HuH-7 (cell line): Measurements from ENCODE around the gene ADAP1.
"Not testable (repeated sequence)": the region's sequence is repeated elsewhere in the genome, so short reads cannot be mapped to it uniquely, and the experiment has no call there.

Experiments used
- DNase-seq: peaks from one replicate; pipeline ENCODE4 v3.0.0; 2011; ENCODE audit warnings: low spot score

ADAP1 gene, protein sequence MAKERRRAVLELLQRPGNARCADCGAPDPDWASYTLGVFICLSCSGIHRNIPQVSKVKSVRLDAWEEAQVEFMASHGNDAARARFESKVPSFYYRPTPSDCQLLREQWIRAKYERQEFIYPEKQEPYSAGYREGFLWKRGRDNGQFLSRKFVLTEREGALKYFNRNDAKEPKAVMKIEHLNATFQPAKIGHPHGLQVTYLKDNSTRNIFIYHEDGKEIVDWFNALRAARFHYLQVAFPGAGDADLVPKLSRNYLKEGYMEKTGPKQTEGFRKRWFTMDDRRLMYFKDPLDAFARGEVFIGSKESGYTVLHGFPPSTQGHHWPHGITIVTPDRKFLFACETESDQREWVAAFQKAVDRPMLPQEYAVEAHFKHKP

DNA sequence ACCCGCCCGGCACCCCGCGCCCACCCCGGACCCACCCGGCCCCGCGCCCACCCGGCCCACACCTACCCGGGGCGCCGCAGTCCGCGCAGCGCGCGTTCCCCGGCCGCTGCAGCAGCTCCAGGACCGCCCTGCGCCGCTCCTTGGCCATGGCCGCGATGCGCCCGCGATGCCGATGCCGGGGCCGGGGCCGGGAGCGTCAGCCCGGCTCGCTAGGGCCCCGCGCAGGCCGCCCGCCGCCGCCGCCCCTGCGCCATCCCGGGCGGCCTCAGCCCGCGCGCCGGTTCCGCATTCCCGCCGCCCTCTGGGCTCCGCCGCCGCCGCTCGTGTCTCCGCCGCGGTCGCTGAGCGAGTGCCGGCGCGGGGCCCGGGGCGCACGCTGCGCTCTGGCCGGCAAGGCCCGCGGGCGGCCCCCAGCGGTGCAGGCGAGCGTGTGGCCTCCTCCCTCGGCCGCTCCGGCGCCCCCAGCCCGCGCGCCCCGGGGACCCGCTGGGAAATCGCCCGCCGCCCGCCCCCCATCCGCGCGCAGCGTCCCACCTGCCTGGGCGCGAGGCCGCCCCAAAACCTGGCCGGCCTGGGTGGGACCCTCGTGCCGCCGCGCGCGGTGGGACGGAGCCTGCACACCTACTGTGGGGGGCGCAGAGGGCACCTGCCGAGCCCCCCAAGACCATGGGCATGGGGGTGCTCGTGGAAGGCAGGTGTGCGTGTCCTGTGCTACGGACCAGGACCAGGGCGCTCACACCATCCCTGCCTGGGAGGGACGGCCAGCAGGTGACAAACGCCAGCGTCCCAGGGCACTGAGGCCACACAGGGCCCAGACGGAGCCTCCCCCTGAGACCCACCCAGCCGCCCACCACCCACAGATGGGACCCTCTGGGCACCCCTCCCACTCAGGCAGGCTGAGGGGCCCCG is at the start of gene ADAP1:
Gene ADAP1, minus strand, starts transcription at position 351 of the 909 bp plus-strand sequence. Its CDS starts 203 bp downstream, at position 148.
- DNase-seq: peak; percentile 77

DNA sequence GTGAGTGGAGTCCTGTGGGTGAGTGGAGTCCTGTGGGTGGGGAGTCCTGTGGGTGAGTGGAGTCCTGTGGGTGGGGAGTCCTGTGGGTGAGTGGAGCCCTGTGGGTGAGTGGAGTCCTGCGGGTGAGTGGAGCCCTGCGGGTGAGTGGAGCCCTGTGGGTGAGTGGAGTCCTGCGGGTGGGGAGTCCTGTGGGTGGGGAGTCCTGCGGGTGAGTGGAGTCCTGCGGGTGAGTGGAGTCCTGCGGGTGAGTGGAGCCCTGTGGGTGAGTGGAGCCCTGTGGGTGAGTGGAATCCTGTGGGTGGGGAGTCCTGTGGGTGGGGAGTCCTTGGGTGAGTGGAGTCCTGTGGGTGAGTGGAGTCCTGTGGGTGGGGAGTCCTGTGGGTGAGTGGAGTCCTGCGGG is 48.0 kb upstream of the ADAP1 start:
- DNase-seq: not testable (repeated sequence)

DNA sequence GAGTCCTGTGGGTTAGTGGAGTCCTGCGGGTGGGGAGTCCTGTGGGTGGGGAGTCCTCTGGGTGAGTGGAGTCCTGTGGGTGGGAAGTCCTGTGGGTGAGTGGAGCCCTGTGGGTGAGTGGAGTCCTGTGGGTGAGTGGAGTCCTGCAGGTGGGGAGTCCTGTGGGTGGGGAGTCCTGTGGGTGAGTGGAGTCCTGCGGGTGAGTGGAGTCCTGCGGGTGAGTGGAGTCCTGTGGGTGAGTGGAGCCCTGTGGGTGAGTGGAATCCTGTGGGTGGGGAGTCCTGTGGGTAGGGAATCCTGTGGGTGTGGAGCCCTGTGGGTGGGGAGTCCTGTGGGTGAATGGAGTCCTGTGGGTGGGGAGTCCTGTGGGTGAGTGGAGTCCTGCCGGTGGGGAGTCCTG is 47.5 kb upstream of the ADAP1 start:
- DNase-seq: not testable (repeated sequence)

DNA sequence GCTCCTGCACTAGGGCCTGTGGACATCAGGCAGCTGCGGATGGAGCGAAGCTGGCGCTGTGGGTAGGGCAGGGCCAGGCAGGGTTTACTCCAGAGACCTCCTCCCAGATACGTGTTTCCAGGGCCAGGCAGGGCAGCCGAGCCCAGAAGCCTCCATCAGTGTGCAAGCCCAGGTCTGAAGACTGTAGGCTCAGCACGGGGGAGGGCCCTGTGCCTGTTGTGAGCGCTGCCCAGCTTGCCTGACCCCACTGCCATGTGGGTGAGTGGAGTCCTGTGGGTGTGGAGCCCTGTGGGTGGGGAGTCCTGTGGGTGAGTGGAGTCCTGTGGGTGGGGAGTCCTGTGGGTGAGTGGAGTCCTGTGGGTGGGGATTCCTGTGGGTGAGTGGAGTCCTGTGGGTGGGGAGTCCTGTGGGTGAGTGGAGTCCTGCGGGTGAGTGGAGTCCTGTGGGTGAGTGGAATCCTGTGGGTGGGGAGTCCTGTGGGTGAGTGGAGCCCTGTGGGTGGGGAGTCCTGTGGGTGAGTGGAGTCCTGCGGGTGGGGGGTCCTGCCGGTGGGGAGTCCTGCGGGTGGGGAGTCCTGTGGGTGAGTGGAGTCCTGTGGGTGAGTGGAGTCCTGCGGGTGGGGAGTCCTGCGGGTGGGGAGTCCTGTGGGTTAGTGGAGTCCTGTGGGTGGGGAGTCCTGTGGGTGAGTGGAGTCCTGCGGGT is 46.7 kb upstream of the ADAP1 start:
- DNase-seq: peak; percentile 59

DNA sequence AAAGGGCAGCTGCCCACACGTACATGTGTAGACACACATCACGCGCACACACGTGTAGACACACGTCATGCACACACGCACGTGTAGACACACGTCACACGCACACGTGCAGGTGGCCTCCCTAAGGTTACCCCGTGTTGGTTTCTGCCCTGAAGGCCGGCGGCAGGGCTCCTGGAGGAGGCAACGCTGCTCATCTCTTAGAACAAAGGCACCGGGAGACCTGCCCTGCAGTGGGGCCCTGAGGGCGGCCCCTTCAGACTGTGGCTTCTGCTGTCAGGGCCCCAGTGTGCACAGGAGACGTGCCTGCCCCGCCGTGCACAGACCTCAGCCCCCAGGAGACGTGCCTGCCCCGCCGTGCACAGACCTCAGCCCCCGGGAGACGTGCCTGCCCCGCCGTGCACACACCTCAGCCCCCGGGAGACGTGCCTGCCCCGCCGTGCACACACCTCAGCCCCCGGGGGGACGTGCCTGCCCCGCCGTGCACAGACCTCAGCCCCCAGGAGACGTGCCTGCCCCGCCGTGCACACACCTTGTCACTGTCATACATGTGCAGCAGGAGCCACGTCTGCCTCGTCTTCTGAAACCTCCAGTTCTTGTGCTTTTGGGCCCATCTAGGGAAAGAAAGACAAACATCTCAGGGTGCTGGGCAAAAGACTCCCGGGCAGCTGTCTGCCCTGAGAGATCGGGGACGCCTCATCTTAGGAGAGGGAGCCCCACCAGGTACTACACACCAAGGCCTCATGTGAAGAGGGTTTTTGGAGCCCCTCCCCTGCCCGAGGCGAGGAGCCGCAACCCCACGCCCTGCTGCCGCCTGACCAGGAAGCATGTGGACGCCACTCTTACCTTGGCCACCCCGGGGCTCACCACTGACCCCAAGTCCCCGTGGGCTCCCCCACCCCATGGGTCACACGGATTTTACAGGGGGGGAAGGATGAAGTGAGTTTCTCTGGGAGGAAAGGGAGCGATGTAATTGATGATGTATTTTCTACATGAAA is 45.8 kb upstream of the ADAP1 start:
- DNase-seq: no peak

DNA sequence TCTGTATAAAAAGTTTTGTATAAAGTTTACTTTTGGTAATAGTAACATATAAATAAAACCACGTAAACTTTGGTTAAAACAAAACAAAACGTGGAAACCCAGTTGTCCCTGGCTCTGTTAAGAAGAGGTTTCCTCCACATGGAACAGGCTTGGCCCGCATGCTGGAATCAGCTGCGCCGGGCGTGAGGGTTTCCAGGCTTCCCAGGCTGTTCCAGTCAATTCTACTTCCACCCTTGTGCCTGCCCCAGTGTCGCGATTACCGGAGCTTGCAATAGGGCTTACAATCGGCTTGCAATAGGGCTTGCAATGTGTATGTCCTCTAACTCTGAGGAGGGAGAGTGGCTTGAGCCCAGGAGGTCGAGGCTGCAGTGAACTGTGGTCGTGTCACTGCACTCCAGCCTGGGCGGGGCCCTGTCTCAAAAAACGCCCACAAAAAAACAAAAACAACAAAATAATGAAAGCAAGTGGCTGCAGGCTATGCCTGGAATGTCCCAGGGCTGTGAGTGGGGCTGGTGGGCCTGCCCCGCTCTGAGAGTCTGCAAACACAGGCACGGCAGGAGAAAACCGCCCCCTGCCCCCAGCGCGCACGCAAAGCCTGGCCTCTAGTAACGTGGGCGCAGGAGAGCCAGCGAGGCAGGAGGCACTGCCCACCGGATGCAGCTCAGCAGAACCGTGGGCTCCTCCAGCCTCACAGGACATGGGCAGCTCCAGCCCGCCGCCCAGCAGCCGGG is 44.8 kb upstream of the ADAP1 start:
- no peak for DNase-seq

DNA sequence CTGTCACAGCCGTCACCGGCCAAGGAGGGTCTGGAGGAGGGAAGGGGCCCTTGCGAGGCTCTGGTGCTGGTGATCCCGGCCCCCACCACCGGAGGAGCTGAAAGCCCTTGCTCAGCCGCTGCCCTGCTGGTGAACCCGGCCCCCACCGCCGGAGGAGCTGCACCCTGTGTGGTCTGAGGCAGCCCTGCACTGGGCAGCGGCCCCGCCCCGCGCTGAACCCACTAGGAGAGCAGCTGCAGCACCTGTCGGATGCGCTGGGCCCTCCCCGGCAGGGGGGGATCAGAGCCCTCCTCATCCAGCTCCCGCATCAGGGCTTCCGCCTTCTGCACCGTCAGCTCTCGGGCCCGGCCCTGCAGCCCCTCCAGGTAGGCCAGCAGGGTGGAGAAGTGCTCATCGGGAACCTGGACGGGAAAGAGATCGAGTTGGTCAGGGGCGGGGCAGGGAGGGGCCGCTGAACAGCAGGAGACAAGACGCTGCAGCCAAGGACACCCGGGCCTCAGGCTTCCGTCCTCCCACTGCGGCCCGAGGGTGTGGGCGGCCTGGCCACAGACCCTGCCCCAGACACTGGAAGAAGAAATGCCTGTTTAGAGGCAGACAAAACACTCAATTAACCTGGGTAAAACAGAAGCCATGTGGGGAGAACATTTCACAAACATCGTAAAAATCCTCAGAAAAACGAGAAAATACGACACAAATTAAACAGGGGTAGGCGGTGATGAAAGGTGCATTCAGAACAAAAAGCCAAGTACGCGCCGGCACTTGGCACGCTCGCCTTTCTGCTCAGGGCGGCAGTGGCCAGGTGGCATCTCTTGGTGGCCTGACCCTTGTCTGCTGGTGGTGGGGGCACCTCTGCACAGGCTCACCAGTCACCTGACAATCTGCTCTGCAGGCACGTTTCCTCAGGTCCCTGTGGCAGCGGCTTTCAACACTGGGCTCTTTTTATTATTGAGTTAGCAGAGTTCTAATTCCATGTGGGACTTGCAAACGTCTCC is 43.2 kb upstream of the ADAP1 start:
- no peak for DNase-seq

DNA sequence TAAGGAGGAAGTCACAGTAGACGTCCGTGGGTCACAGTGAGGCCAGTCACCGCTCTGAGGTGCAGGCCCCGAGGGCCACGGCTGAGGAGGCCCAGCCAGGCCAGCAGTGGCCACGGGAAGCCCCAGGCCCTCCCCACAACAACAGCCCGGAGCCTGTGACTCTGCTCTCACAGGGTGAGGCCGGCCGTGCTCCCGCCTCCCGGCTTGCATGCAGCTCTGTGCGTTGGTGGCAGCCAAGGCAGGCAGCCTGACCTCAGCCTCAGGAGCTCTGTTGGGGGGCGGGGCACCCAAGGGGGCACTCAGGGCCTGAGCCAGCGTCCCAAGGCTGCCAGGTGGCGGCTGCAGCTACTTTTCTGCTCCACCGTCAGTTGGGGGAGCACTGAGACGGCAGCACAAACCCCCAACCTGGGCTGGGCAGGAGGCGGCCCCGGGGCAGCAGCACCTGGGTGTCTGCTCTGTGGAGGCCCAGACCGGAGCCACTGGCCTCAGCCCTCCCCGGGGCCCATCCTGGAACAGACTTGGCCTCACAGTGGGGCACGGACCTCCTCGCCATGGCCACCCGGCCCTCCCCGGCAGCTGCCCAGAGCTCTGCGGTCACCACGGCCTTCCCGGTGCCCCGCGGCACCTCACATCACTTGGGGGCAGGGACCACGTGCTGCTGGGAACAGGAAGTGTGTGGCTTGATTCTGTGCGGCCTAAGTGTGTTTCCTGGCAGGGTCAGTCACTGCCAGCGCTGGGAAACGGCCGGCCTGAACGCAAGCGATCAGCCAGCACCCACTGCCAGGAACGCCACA is 41.8 kb upstream of the ADAP1 start:
- DNase-seq: no peak

DNA sequence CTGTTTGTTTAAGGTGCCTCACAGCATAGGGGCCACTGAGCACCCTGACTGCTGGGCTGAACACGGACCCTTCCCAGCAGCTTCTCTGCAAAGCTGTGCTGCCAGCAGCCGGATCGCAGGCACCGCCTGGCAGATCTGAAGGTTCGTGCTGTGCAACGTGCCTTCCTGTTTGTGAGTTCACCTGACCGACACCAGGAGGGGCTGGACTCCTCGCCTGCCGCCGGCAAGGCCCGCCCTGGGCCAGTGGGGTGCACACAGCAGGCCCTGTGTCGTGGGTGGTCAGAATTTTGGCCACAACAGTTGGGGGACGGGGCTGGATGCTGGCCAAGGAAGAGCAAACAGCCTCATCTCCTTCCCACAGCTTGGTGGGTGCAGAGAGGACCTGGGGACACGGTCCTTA is 41.1 kb upstream of the ADAP1 start:
- no peak for DNase-seq

DNA sequence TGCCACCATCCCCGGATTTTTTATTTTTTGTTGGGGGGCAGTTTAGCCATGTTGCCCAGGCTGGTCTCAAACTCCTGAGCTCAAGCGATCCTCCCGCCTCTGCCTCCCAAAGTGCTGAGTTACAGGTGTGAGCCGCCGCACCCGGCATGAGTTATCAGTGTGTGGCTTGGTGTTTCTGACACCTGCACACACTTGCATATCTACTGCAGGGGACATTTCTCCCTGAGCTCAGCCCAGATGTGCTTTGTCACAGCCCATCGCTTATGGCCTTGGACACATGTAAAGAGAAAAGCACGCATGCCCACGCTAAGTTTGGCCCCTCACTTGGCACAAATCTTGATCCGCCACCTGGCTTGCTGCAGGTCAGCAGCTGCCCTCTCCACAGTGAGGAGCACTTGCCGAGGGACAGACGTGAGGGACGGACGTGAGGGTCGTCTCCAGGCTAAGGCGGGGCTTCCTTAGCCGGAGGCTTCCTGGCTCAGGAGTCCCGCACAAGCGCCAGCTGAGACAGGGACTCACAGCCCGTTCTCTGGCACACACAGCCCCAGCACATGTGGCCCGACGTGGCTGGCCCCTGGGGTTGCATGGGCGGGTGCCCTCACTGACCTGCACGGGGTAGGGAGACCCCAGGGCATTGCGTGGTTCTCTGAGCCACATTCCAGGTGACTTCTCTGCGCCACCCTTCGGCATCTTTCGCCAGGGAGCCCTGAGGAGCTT is 40.3 kb upstream of the ADAP1 start:
- no peak for DNase-seq

DNA sequence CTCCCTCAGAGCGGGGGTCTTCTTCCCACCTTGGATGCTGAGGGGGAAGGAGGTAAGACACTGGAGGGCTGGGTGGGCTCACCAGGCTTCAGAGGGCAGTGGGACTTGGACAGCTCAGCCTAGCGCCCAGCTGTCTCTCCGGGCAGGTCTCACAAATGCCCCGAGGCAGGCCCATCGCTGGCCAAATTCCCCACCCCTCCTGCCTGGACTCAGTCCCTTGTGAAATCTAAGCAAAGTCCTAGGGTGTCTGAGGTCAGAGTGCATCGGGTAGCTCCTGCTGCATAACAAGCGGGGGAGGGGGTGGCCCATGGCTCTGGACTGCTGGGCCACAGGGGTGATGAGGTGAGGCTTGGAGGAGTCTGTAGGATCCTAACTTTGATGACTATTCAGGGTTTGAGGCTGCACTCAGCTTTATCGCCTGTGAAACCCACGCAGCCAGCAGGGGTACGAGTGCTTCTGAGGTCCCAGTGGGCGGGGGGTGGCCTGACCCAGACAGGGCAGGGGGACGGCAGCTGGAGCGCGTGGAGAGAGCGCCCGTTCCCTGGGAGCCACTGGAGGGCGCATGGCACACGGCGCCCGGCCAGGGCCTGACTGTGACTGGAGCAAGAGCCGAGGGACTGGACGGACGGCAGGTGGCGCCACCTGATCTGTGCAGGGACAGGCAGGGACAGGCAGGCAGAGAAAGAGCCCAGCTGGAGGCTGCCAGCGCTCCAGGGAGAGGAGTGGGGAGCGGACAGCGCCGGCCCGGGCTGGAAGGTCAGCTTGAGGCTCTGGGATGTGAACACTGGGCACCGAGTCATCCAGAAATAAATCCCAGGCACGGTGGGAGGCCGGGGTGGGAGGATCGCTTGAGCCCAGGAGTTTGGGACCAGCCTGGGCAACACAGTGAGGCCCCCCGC is 38.5 kb upstream of the ADAP1 start:
- peak; percentile 97 for DNase-seq

DNA sequence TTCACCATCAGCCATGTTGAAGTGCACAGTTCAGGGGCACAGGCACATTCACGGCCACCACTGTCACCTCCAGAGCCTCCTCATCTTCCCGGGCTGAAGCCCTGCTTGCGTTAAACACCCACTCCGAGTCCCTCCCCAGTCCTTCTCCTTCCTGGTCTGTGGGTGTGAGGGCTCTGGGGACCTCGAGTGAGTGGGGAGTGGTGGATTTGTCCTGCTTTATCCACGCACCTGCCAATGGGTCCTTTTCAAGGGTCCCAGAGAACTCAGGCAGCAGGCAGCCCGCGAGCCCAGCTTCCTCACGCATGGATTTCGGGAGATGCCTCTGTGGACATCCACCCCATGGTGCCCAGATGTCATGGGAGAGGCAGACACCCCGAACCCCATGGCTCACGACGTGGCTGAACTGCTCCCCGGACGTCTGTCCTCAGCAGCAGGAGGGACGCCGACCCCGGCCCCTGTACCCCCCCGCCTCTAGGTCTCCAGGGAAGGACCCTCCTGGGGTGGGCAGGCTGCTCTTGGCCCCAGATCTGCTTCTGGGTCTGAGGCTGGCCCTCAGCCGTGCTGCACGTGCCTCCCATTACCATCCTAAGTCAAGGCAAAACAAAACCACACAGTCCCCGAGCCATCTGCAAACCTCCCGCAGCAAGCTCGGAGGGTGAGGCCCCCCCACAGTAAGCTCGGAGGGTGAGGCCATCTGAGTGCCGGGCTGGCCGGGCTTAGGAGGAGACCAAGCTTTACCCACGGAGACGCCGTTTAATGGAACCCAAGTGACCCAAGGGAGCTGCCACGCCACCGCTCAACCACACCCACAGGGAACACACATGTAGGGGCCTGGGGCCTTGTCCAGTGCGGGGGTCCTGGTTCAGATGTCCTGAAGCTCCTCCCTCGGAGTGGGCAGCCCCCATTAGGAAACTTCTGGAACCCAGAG is 37.5 kb upstream of the ADAP1 start:
- no peak for DNase-seq

DNA sequence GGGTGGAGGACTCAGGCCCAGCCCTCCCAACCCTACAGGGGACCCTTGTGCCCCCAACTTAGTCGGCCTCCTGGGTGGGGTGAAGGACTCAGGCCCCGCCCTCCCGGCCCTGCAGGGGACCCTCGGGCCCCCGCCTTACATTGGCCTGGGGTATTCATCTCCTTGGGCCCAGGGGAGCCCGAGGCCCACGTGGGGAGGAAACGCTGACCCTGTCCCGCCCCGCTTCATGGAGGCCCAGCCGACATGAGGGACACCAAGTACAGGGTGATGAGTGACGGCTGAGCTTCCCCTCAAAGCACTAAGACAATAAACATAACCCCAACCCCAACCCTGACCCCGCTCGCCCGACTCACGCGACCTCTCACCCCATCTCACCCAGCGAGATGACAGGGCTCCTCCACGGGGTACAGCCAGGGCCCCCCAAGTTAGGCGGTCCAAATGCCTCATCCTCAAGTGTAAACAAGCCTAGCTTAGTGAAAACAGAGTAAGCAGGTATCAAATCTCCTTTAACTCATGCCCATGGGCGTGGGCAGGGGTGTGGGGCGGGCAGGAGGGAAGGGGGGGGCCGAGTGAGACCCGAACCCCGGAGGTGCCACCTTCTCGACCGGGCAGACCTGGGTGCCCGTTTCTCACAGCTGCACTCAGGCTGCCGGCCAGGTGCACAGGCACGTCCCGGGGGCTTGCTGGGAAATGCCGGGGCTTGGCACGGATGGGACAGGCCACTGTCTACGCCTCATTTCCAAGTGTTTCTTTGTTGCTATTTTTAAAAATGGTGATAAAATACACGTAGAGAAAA is 36.7 kb upstream of the ADAP1 start:
- DNase-seq: no peak

DNA sequence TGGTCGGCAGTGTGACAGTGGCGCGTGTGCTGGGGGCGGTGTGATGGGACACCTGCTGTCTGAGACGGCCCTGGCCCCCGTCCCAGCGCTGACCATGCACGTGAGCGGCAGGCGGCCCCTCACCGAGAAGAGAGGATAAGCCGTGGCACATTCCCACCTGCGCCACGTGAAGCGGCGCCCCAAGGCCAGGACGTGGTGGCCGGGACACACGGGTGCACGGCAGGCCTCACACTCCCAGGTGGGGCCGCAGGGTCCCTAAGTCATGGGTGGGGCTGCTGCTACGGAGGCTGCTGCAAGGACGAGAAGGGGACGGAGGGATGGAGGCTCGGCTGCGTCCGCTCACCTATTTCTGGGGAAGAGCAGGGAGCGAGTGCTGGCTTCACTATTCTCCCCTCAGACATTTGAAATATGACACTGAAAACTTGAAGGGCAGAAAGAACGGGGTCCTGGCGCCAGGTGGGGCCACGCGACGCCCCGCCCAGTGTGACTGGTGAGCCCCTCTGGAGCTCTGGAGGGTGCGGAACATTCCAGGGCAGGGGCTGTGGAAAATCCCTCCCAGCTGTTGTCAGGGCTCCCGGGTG is 36.0 kb upstream of the ADAP1 start:
- DNase-seq: no peak
